Left renal cortex interstitium (tissue), 4 donors: ENCODE results near the gene NHERF2. TPM values are rescaled to one million over a fixed set of nuclear protein-coding genes. Genes with fewer than 3 reads are reported as not detected.
"Not testable (repeated sequence)": the region's sequence is repeated elsewhere in the genome, so short reads cannot be mapped to it uniquely, and the experiment has no call there.

ENCODE experiments used
- DNase-seq, 4 donors: peaks; one replicate each; pipeline ENCODE4 v3.0.0-alpha.2; 2013; ENCODE audit warnings: low read depth in 4 of 4, low spot score in 2 of 4, missing footprints in 1 of 4
- polyA plus RNA-seq, 4 donors: library from polyadenylated mRNA; unstranded; fragments of 120-200 nt; gene quantifications; one replicate each; pipeline ENCODE4 v1.2.1, GENCODE V29; 2013; ENCODE audit not compliant: insufficient read length in 4 of 4

The NHERF2 gene
- polyA plus RNA-seq, 4 donors = 103 to 184 (median 146) TPM

- no peak for DNase-seq
Measured at GRCh38 chr16:2004795-2005517, 21.7 kb upstream of the NHERF2 start.

DNA sequence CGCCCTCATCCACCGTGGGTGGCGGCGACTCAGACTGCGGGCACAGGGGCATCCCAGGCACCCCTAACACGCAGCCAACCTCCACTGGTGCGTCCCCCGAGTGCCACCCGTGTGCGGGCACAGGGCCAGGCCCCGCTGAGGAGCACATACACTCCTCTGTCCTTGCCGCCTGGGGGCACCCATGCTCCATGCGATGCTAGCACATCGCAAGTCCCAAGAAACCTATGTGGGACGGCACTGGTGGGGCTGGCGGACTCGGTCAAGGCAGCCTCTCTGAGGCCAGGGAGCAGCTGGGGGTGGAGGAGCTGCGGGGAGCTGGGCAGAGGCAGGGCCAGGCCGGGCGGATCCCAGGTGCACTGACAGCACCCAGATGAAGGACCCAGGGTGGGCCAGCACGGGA lies 21.1 kb upstream of the NHERF2 start:
- DNase-seq = no peak

DNA sequence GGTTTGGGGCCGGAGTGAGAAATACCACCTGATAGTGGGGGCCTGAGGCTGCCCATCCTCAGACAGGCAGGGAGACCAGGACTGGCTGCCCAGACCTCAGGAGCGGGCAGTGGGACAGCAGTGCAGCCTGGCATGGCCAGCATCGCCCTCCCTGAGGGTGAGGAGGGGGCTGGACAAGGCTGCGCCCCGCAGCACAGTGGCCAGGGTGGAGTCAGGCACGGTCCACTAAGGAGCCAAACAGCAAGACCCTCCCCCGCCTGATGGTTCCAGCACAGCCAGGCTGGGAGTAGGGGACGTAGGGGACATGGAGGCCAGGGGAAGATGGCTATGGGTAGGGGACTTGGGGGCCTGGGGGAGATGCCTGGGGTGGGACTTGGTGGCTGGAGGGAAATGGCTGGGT lies 20.4 kb upstream of the NHERF2 start:
- no peak for DNase-seq

- DNase-seq = no peak
Measured at GRCh38 chr16:2007081-2007836, 19.4 kb upstream of the NHERF2 start.

- no peak for DNase-seq
Measured at GRCh38 chr16:2008009-2008526, 18.6 kb upstream of the NHERF2 start.

DNA sequence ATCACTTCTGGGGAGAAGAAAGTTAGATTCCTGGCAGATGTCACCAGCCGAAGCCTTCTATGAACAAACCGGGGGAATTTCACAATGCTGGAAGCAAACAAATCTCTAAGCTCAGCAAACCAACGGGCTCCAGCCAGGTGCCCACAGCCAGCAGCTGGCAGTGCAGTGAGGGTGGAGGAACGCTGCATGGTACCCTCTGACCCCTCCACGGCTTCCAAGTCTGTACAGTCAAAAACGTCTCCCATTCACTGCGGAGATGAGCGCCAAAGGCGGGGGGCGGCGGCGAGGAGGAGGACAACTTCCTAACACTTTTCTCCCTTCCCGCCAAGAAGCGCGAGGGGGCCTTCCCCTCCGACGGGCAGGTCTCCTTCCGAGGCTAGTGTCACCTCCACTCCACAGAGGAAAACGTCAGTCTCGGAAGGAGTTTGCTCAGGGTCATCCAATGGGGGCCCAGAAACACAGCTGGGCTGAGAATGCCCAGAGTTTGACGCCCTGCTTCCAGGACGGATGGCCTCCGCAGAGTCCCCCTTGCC lies 18.0 kb upstream of the NHERF2 start:
- DNase-seq = no peak

- DNase-seq = no peak
Measured at GRCh38 chr16:2009164-2009711, 17.5 kb upstream of the NHERF2 start.

- DNase-seq = peak in 2 of 4 donors; percentile 68 to 82
Measured at GRCh38 chr16:2009791-2010510, 16.8 kb upstream of the NHERF2 start, which contains the start of gene ZNF598. TSS of gene ZNF598 (minus strand) at chr16:2009821.

DNA sequence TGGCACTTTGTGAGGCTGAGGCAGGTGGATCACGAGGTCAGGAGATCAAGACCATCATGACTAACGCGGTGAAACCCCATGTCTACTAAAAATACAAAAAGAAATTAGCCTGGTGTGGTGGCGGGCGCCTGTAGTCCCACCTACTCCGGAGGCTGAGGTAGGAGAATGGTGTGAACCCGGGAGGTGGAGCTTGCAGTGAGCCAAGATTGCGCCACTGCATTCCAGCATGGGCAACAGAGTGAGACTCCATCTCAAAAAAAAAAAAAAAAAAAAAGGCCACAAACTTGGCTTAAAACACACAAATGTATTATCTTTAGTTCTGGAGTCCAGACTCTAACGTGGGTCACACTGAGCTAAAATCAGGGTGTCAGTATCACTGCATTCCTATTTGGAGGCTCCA lies 15.0 kb upstream of the NHERF2 start:
- not testable (repeated sequence) for DNase-seq

GRCh38 chr16:2013527-2013926 lies 13.2 kb upstream of the NHERF2 start:
- DNase-seq = no peak

DNA sequence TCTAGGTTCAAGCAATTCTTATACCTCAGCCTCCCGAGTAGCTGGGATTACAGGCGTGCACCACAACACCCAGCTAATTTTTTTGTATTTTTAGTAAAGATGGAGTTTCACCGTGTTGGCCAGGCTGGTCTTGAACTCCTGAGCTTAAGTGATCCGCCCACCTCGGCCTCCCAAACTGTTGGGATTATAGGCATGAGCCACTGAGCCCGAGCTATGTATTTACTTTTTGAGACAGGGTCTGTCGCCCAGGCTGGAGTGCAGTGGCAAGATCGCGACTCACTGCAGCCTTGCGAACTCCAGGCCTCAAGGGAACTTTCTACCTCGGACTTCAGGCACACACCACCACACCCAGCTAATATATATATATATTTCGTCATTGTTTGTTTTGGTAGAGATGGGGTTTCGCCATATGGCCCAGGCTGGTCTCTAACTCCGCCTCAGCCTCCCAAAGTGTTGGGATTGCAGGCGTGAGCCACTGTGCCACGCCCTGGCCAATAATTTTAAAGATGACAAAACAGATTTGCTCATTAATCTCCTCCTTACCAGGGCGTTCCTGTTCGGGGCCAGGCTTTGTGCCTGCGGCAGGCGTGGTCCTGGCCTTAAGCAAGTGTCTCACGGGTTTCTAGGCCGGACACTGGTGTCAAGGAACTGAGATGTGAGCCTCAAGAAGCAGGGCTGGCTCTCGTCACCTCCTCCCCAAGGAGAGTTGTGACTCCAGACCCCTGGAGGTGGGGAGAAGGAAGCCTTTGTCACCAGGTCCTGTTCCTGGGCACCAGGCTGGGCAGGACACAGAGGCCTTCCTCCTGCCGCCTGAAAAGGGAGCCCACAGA lies 11.4 kb upstream of the NHERF2 start:
- no peak for DNase-seq

DNA sequence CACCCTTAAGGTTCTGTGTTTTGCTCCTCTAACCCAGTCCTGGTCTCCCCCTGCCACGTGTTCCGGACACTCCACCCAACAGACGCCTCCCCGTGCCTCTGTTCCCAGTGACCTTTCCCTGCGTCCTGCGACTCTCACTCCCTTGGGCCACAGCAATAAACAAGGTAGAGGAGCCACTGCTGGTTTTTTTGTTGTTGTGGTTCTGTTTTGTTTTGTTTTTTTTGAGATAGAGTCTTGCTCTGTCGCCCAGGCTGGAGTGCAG lies 10.8 kb upstream of the NHERF2 start:
- no peak for DNase-seq

- DNase-seq = no peak
Measured at GRCh38 chr16:2016407-2016922, 10.2 kb upstream of the NHERF2 start.

- no peak for DNase-seq
Measured at GRCh38 chr16:2019518-2019920, 7.2 kb upstream of the NHERF2 start, which contains the start of gene NPW. TSS of gene NPW (plus strand) at chr16:2019785.

DNA sequence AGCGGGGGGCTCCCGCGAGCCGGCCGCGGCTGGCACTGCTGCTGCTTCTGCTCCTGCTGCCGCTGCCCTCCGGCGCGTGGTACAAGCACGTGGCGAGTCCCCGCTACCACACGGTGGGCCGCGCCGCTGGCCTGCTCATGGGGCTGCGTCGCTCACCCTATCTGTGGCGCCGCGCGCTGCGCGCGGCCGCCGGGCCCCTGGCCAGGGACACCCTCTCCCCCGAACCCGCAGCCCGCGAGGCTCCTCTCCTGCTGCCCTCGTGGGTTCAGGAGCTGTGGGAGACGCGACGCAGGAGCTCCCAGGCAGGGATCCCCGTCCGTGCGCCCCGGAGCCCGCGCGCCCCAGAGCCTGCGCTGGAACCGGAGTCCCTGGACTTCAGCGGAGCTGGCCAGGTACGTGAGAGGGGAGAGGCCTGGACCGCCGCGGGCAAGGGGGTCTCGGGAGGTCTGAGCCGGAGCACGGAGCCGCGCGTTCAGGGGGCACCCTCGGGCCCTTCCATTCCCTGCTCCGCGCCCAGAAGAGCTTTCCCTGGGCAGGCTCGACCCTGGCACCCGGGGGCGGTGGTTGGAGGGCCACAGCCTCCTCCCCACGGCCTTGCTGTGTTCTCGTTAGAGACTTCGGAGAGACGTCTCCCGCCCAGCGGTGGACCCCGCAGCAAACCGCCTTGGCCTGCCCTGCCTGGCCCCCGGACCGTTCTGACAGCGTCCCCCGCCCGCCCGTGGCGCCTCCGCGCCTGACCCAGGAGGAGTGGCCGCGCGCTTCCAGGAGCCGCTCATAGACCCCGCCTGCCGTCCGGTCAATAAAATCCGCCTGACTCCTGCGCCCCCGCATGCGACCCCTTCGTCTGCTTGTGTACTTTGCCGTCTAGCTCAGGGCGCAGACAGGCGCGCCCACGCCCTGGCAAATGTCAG lies 6.5 kb upstream of the NHERF2 start:
- DNase-seq = no peak

DNA sequence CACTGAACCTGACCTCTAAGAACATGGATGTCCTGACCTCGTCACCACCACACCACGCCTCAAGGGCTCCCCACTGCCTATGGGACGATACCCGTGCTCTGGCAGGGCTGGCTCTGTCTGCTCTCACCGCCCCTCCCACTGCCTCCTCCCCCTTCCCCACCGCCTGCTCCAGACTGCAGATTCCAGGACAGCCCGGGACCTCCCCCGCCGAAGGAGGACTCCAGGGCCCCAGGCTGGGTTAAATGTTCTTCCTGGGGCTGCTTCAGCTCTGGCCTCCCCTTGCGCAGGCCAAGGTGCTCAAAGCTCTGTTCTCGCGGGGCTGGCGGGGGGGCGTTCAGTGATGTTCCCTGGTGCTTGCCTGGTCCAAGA lies 4.0 kb upstream of the NHERF2 start:
- no peak for DNase-seq

- DNase-seq = peak in 1 of 4 donors; percentile 86
Measured at GRCh38 chr16:2023092-2024031, 3.3 kb upstream of the NHERF2 start.

DNA sequence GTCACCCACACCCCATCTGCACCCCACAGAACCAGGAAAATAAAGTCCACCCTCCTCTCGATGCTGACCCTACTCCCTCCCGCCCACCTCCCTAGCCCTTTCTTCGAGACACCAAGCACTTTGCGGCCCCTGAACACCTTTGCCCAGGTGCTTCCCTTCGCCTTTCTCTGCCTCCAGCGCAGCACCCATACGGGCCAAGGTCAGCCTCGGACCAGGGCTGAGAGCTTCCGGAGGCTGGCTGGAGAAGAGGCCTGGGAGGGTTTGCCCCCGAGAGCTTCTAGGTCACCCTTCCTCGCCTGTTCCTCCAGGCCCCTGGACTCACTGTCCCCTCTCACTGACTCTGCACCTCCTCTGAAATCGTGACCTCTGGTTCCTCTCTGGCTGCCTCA lies 2.7 kb upstream of the NHERF2 start:
- DNase-seq = no peak
